Neural crest cell (in vitro differentiated cells): ENCODE measurements around the gene ZNF385C. TPM values are rescaled to one million over a fixed set of nuclear protein-coding genes. Genes with fewer than 3 reads are reported as not detected.

Experiments
- DNase-seq: peaks from one replicate; pipeline ENCODE4 v3.0.0; 2021; ENCODE audit warnings: low read depth, mixed read lengths, low spot score
- H3K27ac Mint-ChIP-seq: one replicate; pipeline ENCODE4 v1.8.0; 2021; ENCODE audit warnings: mild to moderate bottlenecking, mixed read lengths; ENCODE audit not compliant: unreplicated experiment
- H3K27me3 Mint-ChIP-seq: 2 replicates; pipeline ENCODE4 v1.8.0; 2021; ENCODE audit warnings: low read depth, mild to moderate bottlenecking, mixed read lengths
- H3K36me3 Mint-ChIP-seq: 2 replicates; pipeline ENCODE4 v1.8.0; 2021; ENCODE audit warnings: low read depth, mild to moderate bottlenecking, mixed read lengths
- H3K4me1 Mint-ChIP-seq: 2 replicates; pipeline ENCODE4 v1.8.0; 2021; ENCODE audit warnings: mixed read lengths
- H3K4me3 Mint-ChIP-seq: one replicate; pipeline ENCODE4 v1.8.0; 2021; ENCODE audit warnings: mild to moderate bottlenecking, mixed read lengths
- H3K9me3 Mint-ChIP-seq: 2 replicates; pipeline ENCODE4 v1.8.0; 2021; ENCODE audit warnings: mixed read lengths
- CTCF ChIP-seq: fragments of 200-600 bp; sonication (generic); conservative IDR thresholded peaks from 2 replicates; pipeline ENCODE4 v1.5.0; 2021; ENCODE audit warnings: antibody characterized with exemption, mild to moderate bottlenecking
- total RNA-seq: library from RNA; stranded (reverse); gene quantifications from 2 replicates; pipeline ENCODE4 v1.2.1, GENCODE V29; 2021

The ZNF385C gene
- total RNA-seq, 1 donor from 2014 or later = 1.3 TPM

- H3K4me1 Mint-ChIP-seq = no peaks in the 10 kb centered on the region
- no peak overlapping the region for H3K27ac Mint-ChIP-seq
- TF ChIP-seq CTCF = no peak
- H3K9me3 Mint-ChIP-seq = no peaks in the 10 kb centered on the region
- peaks cover 18% of the 10 kb centered on the region for H3K36me3 Mint-ChIP-seq
- DNase-seq = no peak
- H3K4me3 Mint-ChIP-seq = no peak overlapping the region
- H3K27me3 Mint-ChIP-seq = no peaks in the 10 kb centered on the region
These were observed 111.6 kb downstream of the ZNF385C start for GRCh38 chr17:41986634-41987033.

GRCh38 chr17:41985919-41986318 lies 112.4 kb downstream of the ZNF385C start:
- no peak overlapping the region for H3K27ac Mint-ChIP-seq
- no peaks in the 10 kb centered on the region for H3K4me1 Mint-ChIP-seq
- H3K27me3 Mint-ChIP-seq = no peaks in the 10 kb centered on the region
- DNase-seq = no peak
- no peak for TF ChIP-seq CTCF
- peaks cover 19% of the 10 kb centered on the region for H3K36me3 Mint-ChIP-seq
- no peak overlapping the region for H3K4me3 Mint-ChIP-seq
- no peaks in the 10 kb centered on the region for H3K9me3 Mint-ChIP-seq

GRCh38 chr17:41984454-41984853 lies 113.8 kb downstream of the ZNF385C start:
- H3K27ac Mint-ChIP-seq = no peak overlapping the region
- no peaks in the 10 kb centered on the region for H3K4me1 Mint-ChIP-seq
- TF ChIP-seq CTCF = no peak
- no peaks in the 10 kb centered on the region for H3K9me3 Mint-ChIP-seq
- H3K4me3 Mint-ChIP-seq = no peak overlapping the region
- DNase-seq = no peak
- H3K36me3 Mint-ChIP-seq = peaks cover 22% of the 10 kb centered on the region
- no peaks in the 10 kb centered on the region for H3K27me3 Mint-ChIP-seq

GRCh38 chr17:41982026-41982760 lies 116.1 kb downstream of the ZNF385C start:
- Mint-ChIP-seq H3K27ac (no peak overlapping the region), H3K27me3 (no peaks in the 10 kb centered on the region), H3K4me1 (no peaks in the 10 kb centered on the region), H3K9me3 (no peaks in the 10 kb centered on the region), H3K4me3 (no peak overlapping the region), H3K36me3 (peaks cover 25% of the 10 kb centered on the region)
- no peak for DNase-seq
- no peak for TF ChIP-seq CTCF

- no peaks in the 10 kb centered on the region for H3K4me1 Mint-ChIP-seq
- H3K27ac Mint-ChIP-seq = peak overlapping the region; percentile 43
- H3K36me3 Mint-ChIP-seq = peaks cover 28% of the 10 kb centered on the region
- no peak for TF ChIP-seq CTCF
- H3K4me3 Mint-ChIP-seq = peak overlapping the region; percentile 51
- no peak for DNase-seq
- peaks cover 4% of the 10 kb centered on the region for H3K27me3 Mint-ChIP-seq
- no peaks in the 10 kb centered on the region for H3K9me3 Mint-ChIP-seq
These were observed 120.3 kb downstream of the ZNF385C start for GRCh38 chr17:41977991-41978390.
